GM23338 (cell line): ENCODE data around the gene DAAM1.

Experiments
- CREB1 ChIP-seq: fragments of 250-450 bp; sonication (Bioruptor Pico); IDR thresholded peaks from 2 replicates; pipeline ENCODE4 v1.5.0; 2020; ENCODE audit warnings: low read depth, mild to moderate bottlenecking, moderate library complexity
- CTCF ChIP-seq, 2 experiments: fragments of 200-600 bp in 1 of 2; sonication (generic) in 1 of 2; conservative IDR thresholded peaks; 2 replicates each; pipeline versions ENCODE4 v1.5.1 to v1.6.1; 2016 to 2017; ENCODE audit warnings: antibody characterized with exemption in 2 of 2, low read depth in 2 of 2, mild to moderate bottlenecking in 2 of 2, moderate library complexity in 1 of 2
- EZH2 ChIP-seq: fragments of 200-600 bp; sonication (generic); IDR thresholded peaks from one replicate; pipeline ENCODE4 v1.8.0; 2017; ENCODE audit warnings: antibody characterized with exemption, mild to moderate bottlenecking, low read depth; ENCODE audit not compliant: unreplicated experiment
- EZH2phosphoT487 ChIP-seq: fragments of 200-600 bp; sonication (generic); IDR thresholded peaks from one replicate; pipeline ENCODE4 v1.8.1; 2018; ENCODE audit warnings: antibody characterized with exemption; ENCODE audit not compliant: unreplicated experiment
- JUNB ChIP-seq: IDR thresholded peaks from one replicate; pipeline ENCODE4 v1.6.1; 2016; ENCODE audit warnings: antibody characterized with exemption; ENCODE audit not compliant: unreplicated experiment
- NANOG ChIP-seq: IDR thresholded peaks from 2 replicates; pipeline ENCODE4 v1.6.1; 2016; ENCODE audit warnings: antibody characterized with exemption, borderline replicate concordance
- POLR2AphosphoS5 ChIP-seq: IDR thresholded peaks from 2 replicates; pipeline ENCODE4 v1.6.1; 2016; ENCODE audit warnings: antibody characterized with exemption, low read depth
- ZNF114 ChIP-seq: fragments of 250-450 bp; sonication (Bioruptor Pico); IDR thresholded peaks from 2 replicates; pipeline ENCODE4 v1.5.0; 2020; ENCODE audit warnings: mild to moderate bottlenecking, moderate library complexity
- ZNF331 ChIP-seq: fragments of 250-450 bp; sonication (Bioruptor Pico); IDR thresholded peaks from 2 replicates; pipeline ENCODE4 v1.5.0; 2020; ENCODE audit warnings: low read depth, mild to moderate bottlenecking, moderate library complexity
- TF ChIP-seq, protein P1 (sequence below): IDR thresholded peaks from one replicate; pipeline ENCODE4 v1.6.1; 2018; ENCODE audit warnings: antibody characterized with exemption; ENCODE audit not compliant: unreplicated experiment
- TF ChIP-seq, protein P2 (sequence below): IDR thresholded peaks from 2 replicates; pipeline ENCODE4 v1.6.1; 2016; ENCODE audit warnings: antibody characterized with exemption

GRCh38 chr14:59305836-59306555, 117.5 kb downstream of the DAAM1 start:
- TF ChIP-seq EZH2 (no peak), CTCF (conservative IDR thresholded peaks at IDR 0.05; ENCODE audit: low read depth in 2 of 2) (no peak), POLR2AphosphoS5 (no peak), EZH2phosphoT487 (no peak), ZNF114 (CRISPR knock-in tag) (no peak), ZNF331 (CRISPR knock-in tag) (no peak), JUNB (no peak), CREB1 (CRISPR knock-in tag) (no peak), NANOG (no peak)
- TF ChIP-seq, protein P1, sequence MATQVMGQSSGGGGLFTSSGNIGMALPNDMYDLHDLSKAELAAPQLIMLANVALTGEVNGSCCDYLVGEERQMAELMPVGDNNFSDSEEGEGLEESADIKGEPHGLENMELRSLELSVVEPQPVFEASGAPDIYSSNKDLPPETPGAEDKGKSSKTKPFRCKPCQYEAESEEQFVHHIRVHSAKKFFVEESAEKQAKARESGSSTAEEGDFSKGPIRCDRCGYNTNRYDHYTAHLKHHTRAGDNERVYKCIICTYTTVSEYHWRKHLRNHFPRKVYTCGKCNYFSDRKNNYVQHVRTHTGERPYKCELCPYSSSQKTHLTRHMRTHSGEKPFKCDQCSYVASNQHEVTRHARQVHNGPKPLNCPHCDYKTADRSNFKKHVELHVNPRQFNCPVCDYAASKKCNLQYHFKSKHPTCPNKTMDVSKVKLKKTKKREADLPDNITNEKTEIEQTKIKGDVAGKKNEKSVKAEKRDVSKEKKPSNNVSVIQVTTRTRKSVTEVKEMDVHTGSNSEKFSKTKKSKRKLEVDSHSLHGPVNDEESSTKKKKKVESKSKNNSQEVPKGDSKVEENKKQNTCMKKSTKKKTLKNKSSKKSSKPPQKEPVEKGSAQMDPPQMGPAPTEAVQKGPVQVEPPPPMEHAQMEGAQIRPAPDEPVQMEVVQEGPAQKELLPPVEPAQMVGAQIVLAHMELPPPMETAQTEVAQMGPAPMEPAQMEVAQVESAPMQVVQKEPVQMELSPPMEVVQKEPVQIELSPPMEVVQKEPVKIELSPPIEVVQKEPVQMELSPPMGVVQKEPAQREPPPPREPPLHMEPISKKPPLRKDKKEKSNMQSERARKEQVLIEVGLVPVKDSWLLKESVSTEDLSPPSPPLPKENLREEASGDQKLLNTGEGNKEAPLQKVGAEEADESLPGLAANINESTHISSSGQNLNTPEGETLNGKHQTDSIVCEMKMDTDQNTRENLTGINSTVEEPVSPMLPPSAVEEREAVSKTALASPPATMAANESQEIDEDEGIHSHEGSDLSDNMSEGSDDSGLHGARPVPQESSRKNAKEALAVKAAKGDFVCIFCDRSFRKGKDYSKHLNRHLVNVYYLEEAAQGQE = no peak
- TF ChIP-seq, protein P2, sequence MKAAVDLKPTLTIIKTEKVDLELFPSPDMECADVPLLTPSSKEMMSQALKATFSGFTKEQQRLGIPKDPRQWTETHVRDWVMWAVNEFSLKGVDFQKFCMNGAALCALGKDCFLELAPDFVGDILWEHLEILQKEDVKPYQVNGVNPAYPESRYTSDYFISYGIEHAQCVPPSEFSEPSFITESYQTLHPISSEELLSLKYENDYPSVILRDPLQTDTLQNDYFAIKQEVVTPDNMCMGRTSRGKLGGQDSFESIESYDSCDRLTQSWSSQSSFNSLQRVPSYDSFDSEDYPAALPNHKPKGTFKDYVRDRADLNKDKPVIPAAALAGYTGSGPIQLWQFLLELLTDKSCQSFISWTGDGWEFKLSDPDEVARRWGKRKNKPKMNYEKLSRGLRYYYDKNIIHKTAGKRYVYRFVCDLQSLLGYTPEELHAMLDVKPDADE = no peak
